Sigmoid colon (tissue), 4 donors: Measurements from ENCODE around the gene EIF4G3.

Source experiments
- EP300 ChIP-seq, 4 donors: sonication (generic); formaldehyde crosslinking; IDR thresholded peaks; one replicate each; pipeline ENCODE4 v1.6.1; 2017; ENCODE audit warnings: antibody characterized with exemption in 4 of 4
- POLR2A ChIP-seq, 2 donors: fragments of 450-650 bp; IDR thresholded peaks; one replicate each; pipeline ENCODE4 v1.6.1; 2016; ENCODE audit warnings: antibody characterized with exemption in 2 of 2, mild to moderate bottlenecking in 2 of 2, moderate library complexity in 2 of 2
- POLR2AphosphoS5 ChIP-seq, 4 donors: sonication (generic); formaldehyde crosslinking; IDR thresholded peaks; one replicate each; pipeline ENCODE4 v1.6.1; 2017; ENCODE audit warnings: antibody characterized with exemption in 4 of 4
- TF ChIP-seq, protein P1 (sequence below), 4 experiments: fragments of 450-650 bp in 3 of 4; fragments of 200-600 bp in 1 of 4; IDR thresholded peaks; one replicate each; pipeline ENCODE4 v1.5.1; 2016 to 2019; ENCODE audit warnings: antibody characterized with exemption in 4 of 4, mild to moderate bottlenecking in 3 of 4, moderate library complexity in 2 of 4

DNA sequence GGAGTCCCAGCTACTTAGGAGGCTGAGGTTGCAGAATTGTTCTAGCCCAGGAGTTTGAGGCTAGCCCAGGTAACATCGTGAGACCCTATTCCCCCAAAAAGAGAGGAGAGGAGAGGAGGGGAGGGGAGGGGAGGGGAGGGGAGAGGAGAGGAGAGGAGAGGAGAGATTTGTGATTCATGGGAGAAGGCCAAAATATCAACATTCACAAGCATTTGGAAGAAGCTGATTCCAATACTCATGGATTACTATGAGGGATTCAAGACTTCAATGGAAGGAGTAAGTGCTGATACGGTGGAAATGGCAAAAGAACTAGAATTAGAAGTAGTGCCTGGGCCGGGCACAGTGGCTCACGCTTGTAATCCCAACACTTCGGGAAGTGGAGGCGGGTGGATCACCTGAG, 187.8 kb downstream of the EIF4G3 start:
- TF ChIP-seq, protein P1, sequence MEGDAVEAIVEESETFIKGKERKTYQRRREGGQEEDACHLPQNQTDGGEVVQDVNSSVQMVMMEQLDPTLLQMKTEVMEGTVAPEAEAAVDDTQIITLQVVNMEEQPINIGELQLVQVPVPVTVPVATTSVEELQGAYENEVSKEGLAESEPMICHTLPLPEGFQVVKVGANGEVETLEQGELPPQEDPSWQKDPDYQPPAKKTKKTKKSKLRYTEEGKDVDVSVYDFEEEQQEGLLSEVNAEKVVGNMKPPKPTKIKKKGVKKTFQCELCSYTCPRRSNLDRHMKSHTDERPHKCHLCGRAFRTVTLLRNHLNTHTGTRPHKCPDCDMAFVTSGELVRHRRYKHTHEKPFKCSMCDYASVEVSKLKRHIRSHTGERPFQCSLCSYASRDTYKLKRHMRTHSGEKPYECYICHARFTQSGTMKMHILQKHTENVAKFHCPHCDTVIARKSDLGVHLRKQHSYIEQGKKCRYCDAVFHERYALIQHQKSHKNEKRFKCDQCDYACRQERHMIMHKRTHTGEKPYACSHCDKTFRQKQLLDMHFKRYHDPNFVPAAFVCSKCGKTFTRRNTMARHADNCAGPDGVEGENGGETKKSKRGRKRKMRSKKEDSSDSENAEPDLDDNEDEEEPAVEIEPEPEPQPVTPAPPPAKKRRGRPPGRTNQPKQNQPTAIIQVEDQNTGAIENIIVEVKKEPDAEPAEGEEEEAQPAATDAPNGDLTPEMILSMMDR (IDR thresholded peaks at IDR 0.05): no peak
- no peak for TF ChIP-seq POLR2A (IDR thresholded peaks at IDR 0.05)
- TF ChIP-seq EP300 (IDR thresholded peaks at IDR 0.05): no peak
- TF ChIP-seq POLR2AphosphoS5 (IDR thresholded peaks at IDR 0.05): no peak
